SU-DHL-6 (cell line): Measurements from ENCODE around the gene KDM1A.

Experiments
- CTCF ChIP-seq: fragments of 200-600 bp; sonication (generic); IDR thresholded peaks from one replicate; pipeline ENCODE4 v1.5.1; 2017; ENCODE audit warnings: antibody characterized with exemption, mild to moderate bottlenecking, low read length, moderate library complexity; ENCODE audit not compliant: insufficient read depth, poor library complexity, severe bottlenecking
- EZH2phosphoT487 ChIP-seq: fragments of 200-600 bp; sonication (generic), shearing (Covaris generic); conservative IDR thresholded peaks from 2 replicates; pipeline ENCODE4 v1.6.1; 2018; ENCODE audit warnings: mild to moderate bottlenecking, antibody characterized with exemption, low read length, moderate library complexity, mixed read lengths

GRCh38 chr1:23019094-23019862, at the start of gene KDM1A:
- TF ChIP-seq CTCF, result peak; percentile 10
- TF ChIP-seq EZH2phosphoT487, result no peak
